NB4 (cell line): ENCODE results near the gene GRID2.

Source experiments
- CTCF ChIP-seq: IDR thresholded peaks from one replicate; pipeline ENCODE4 v1.5.1; 2012; ENCODE audit warnings: low read depth, low read length
- MAX ChIP-seq: IDR thresholded peaks from 2 replicates; pipeline ENCODE4 v1.6.1; 2011; ENCODE audit warnings: low read depth, low read length
- POLR2A ChIP-seq: IDR thresholded peaks from 2 replicates; pipeline ENCODE4 v1.6.1; 2011; ENCODE audit warnings: mild to moderate bottlenecking; ENCODE audit not compliant: insufficient read length; ENCODE audit errors: extremely low read depth

DNA sequence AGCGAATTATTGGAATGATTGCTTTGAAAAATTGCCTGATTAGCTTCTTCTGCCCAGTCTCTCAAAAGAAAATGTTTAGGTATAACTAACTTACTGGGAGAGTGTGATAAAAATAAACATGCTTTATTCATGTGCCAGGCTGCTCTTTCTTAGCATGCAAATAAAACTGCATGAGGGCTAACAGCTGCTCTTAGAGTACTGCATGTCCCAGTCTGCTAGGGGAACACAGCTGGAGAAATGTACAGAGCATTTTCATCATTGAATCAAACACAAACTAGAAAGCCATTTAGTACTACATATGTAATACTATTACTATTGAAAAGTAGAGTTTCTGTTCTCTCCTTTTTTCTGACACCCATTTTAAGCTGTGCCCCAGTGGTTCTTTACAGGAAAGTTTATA is 726.0 kb downstream of the GRID2 start:
- TF ChIP-seq CTCF (no peak), POLR2A (no peak), MAX (no peak)
